ENCODE data around the gene CALCB.

GRCh38 chr11:15111215-15111614 lies 37.8 kb downstream of the CALCB start:
- TF ChIP-seq CTCF (IDR thresholded peaks at IDR 0.05): no peak
- TF ChIP-seq EZH2 (IDR thresholded peaks at IDR 0.05; ENCODE audit: borderline replicate concordance, insufficient read depth, low read depth, low read length, poor library complexity, severe bottlenecking): no peak

Data from B cell (primary cell).